Measurements from ENCODE around the gene ATP6V0B. TPM values are rescaled to one million over a fixed set of nuclear protein-coding genes. Genes with fewer than 3 reads are reported as not detected.

ATP6V0B gene
- total RNA-seq, 1 donor from 2014 or later: 205 TPM

GRCh38 chr1:44021156-44021555, 46.4 kb downstream of the ATP6V0B start:
- H3K27ac ChIP-seq: no peak overlapping the region
- H3K36me3 ChIP-seq: peaks cover 3% of the 10 kb centered on the region
- no peaks in the 10 kb centered on the region for H3K27me3 ChIP-seq (ENCODE audit: low read depth)
- no peaks in the 10 kb centered on the region for H3K9me3 ChIP-seq
- no peak for TF ChIP-seq CTCF (IDR thresholded peaks at IDR 0.05)
- ATAC-seq: no peak
- intact Hi-C loops (cut with DNase I): no loop called here
- H3K4me1 ChIP-seq: no peaks in the 10 kb centered on the region
- no peak for DNase-seq
- H3K4me3 ChIP-seq: no peak overlapping the region

DNA sequence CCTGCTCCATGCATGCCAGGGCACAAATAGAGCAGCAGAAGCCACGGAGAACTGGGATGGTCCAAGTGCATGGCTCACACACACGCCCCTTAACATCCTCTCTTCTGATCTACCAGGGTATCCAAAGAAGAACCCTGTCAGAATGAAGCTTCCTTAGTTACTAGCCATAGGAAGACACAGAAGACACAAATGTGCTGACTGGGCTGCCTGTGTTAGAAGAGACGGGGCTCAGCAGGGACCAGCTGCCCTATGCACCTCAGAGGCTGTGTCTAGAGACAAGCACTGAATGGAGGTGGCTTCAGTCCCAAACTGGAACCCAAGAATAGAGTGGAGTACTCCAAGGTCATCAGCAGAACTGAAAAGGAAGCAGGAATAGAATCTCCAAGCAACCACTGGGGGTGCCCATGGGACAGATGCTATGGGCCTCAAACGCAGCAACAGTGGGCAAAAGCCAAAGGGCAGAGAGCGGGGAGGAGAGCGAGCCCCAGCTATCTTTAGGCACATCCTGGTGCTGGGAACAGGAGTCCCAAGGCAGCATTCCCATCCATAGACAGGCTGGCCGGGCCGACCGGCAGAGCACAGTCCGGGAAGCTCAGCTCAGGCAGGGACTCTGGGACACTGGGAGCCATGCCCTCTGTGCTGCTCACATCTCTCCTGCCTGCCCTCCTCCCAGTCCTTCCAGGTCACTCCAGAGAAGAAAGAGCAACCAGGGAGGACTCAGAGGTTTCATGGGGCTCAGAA, 47.0 kb downstream of the ATP6V0B start:
- no peak for DNase-seq
- Histone ChIP-seq H3K36me3 (peaks cover 3% of the 10 kb centered on the region), H3K4me3 (no peak overlapping the region), H3K27ac (no peak overlapping the region), H3K9me3 (no peaks in the 10 kb centered on the region), H3K4me1 (no peaks in the 10 kb centered on the region), H3K27me3 (ENCODE audit: low read depth) (no peaks in the 10 kb centered on the region)
- ATAC-seq: no peak
- TF ChIP-seq CTCF (IDR thresholded peaks at IDR 0.05): no peak
- intact Hi-C loops (cut with DNase I): no loop called here

GRCh38 chr1:44024031-44024902, 49.5 kb downstream of the ATP6V0B start:
- Histone ChIP-seq H3K4me3 (no peak overlapping the region), H3K27me3 (ENCODE audit: low read depth) (no peaks in the 10 kb centered on the region), H3K27ac (no peak overlapping the region), H3K9me3 (no peaks in the 10 kb centered on the region), H3K36me3 (peaks cover 3% of the 10 kb centered on the region), H3K4me1 (peaks cover 6% of the 10 kb centered on the region)
- no peak for ATAC-seq
- DNase-seq: peak; percentile 31
- intact Hi-C loops (cut with DNase I): no loop called here
- no peak for TF ChIP-seq CTCF (IDR thresholded peaks at IDR 0.05)

- DNase-seq: no peak
- intact Hi-C loops (cut with DNase I): no loop called here
- H3K9me3 ChIP-seq: no peaks in the 10 kb centered on the region
- peaks cover 9% of the 10 kb centered on the region for H3K4me1 ChIP-seq
- no peak for ATAC-seq
- peaks cover 3% of the 10 kb centered on the region for H3K36me3 ChIP-seq
- no peak overlapping the region for H3K27ac ChIP-seq
- no peak overlapping the region for H3K4me3 ChIP-seq
- H3K27me3 ChIP-seq (ENCODE audit: low read depth): no peaks in the 10 kb centered on the region
- TF ChIP-seq CTCF (IDR thresholded peaks at IDR 0.05): no peak
Observed at GRCh38 chr1:44024903-44025525, 50.3 kb downstream of the ATP6V0B start.

GRCh38 chr1:44025816-44026215, 51.1 kb downstream of the ATP6V0B start:
- peak in 1 of 2 donors; percentile 35 for ATAC-seq

More at GRCh38 chr1:44025816-44026215, 51.1 kb downstream of the ATP6V0B start:
- Histone ChIP-seq H3K27me3 (ENCODE audit: low read depth) (no peaks in the 10 kb centered on the region), H3K4me1 (peaks cover 9% of the 10 kb centered on the region), H3K27ac (no peak overlapping the region), H3K9me3 (no peaks in the 10 kb centered on the region), H3K36me3 (peaks cover 3% of the 10 kb centered on the region), H3K4me3 (no peak overlapping the region)
- intact Hi-C loops (cut with DNase I): no loop called here
- peak; percentile 63 for DNase-seq
- TF ChIP-seq CTCF (IDR thresholded peaks at IDR 0.05): no peak

Measured in lower lobe of right lung (tissue), 2 donors.